Measurements from ENCODE around the gene AP2A2.

- TF ChIP-seq CTCF (IDR thresholded peaks at IDR 0.05), result no peak
- no peak for TF ChIP-seq POLR2A (IDR thresholded peaks at IDR 0.05)
These were observed 111.3 kb downstream of the AP2A2 start for GRCh38 chr11:1036931-1037330.

All from breast epithelium (tissue), 3 donors.